Urinary bladder (tissue), 4 donors: ENCODE measurements around the gene ANO9. TPM values are rescaled to one million over a fixed set of nuclear protein-coding genes. Genes with fewer than 3 reads are reported as not detected.
"Not testable (repeated sequence)": the region's sequence is repeated elsewhere in the genome, so short reads cannot be mapped to it uniquely, and the experiment has no call there.

Experiments used
- DNase-seq: peaks from one replicate; pipeline ENCODE4 v3.0.0-alpha.2; 2015; ENCODE audit errors: extremely low spot score
- H3K27ac ChIP-seq: one replicate; pipeline ENCODE4 v1.5.1; 2013; ENCODE audit warnings: low read depth, mild to moderate bottlenecking, moderate library complexity
- H3K36me3 ChIP-seq: one replicate; pipeline ENCODE4 v1.6.1; 2013; ENCODE audit warnings: mild to moderate bottlenecking, moderate library complexity; ENCODE audit not compliant: insufficient read depth
- H3K4me1 ChIP-seq: one replicate; pipeline ENCODE4 v1.6.1; 2013; ENCODE audit warnings: mild to moderate bottlenecking, moderate library complexity; ENCODE audit not compliant: insufficient read depth
- H3K4me3 ChIP-seq: one replicate; pipeline ENCODE4 v1.5.1; 2013; ENCODE audit warnings: low read depth, low read length
- WGBS: extraction: QIAGEN DNeasy Blood & Tissue Kit; methylation state at CpG from one replicate; pipeline ENCODE4 v1.1.7; 2013; 5-methylcytosine and 5-hydroxymethylcytosine counted together
- polyA plus RNA-seq: library from polyadenylated mRNA; stranded (reverse); fragments of 200-250 nt; gene quantifications from one replicate; pipeline ENCODE4 v1.2.3, GENCODE V29; 2013
- total RNA-seq: library from RNA; depleted of rRNA; stranded (reverse); fragments of >200 nt; gene quantifications from one replicate; pipeline ENCODE4 v1.2.3, GENCODE V29; 2014
- donor health status: healthy with polysubstance abuse.
- donor health status: healthy.

ANO9 gene
- total and polyA plus RNA-seq, 2 donors = 1.3 to 5.1 TPM

- Histone ChIP-seq H3K4me1 (no peaks in the 10 kb centered on the region), H3K27ac (no peak overlapping the region), H3K4me3 (no peak overlapping the region), H3K36me3 (no peaks in the 10 kb centered on the region)
- 42% methylated on average over 25 of the region's 25 CpGs for WGBS
- DNase-seq = no peak
Measured at GRCh38 chr11:429931-430456, 11.8 kb downstream of the ANO9 start.

- WGBS = 88% methylated on average over 27 of the region's 27 CpGs
- no peak for DNase-seq
- H3K4me1 ChIP-seq = no peaks in the 10 kb centered on the region
- no peak overlapping the region for H3K4me3 ChIP-seq
- no peak overlapping the region for H3K27ac ChIP-seq
- H3K36me3 ChIP-seq = no peaks in the 10 kb centered on the region
Measured at GRCh38 chr11:429391-429790, 12.4 kb downstream of the ANO9 start.

- H3K4me1 ChIP-seq = no peaks in the 10 kb centered on the region
- H3K4me3 ChIP-seq = no peak overlapping the region
- no peaks in the 10 kb centered on the region for H3K36me3 ChIP-seq
- 93% methylated on average over 24 of the region's 24 CpGs for WGBS
- DNase-seq = no peak
- no peak overlapping the region for H3K27ac ChIP-seq
Measured at GRCh38 chr11:428295-428694, 13.5 kb downstream of the ANO9 start.

GRCh38 chr11:426851-427250, 15.0 kb downstream of the ANO9 start:
- H3K36me3 ChIP-seq = no peaks in the 10 kb centered on the region
- no peaks in the 10 kb centered on the region for H3K4me1 ChIP-seq
- H3K27ac ChIP-seq = no peak overlapping the region
- H3K4me3 ChIP-seq = no peak overlapping the region
- no peak for DNase-seq
- 88% methylated on average over 8 of the region's 8 CpGs for whole genome bisulfite sequencing

GRCh38 chr11:425301-425700, 16.5 kb downstream of the ANO9 start:
- DNase-seq = no peak
- H3K4me3 ChIP-seq = no peak overlapping the region
- H3K27ac ChIP-seq = no peak overlapping the region
- no peaks in the 10 kb centered on the region for H3K36me3 ChIP-seq
- 70% methylated on average over 4 of the region's 4 CpGs for WGBS
- H3K4me1 ChIP-seq = no peaks in the 10 kb centered on the region

GRCh38 chr11:424766-425165, 17.0 kb downstream of the ANO9 start:
- H3K36me3 ChIP-seq, H3K4me3 ChIP-seq, H3K4me1 ChIP-seq, H3K27ac ChIP-seq, DNase-seq: not testable (repeated sequence)
- WGBS = 47% methylated on average over 29 of the region's 45 CpGs

- no peak for DNase-seq
- no peaks in the 10 kb centered on the region for H3K36me3 ChIP-seq
- no peaks in the 10 kb centered on the region for H3K4me1 ChIP-seq
- WGBS = 90% methylated on average over 4 of the region's 4 CpGs
- H3K27ac ChIP-seq = no peak overlapping the region
- no peak overlapping the region for H3K4me3 ChIP-seq
Measured at GRCh38 chr11:424232-424631, 17.6 kb downstream of the ANO9 start.

- Histone ChIP-seq H3K36me3 (no peaks in the 10 kb centered on the region), H3K4me1 (no peaks in the 10 kb centered on the region), H3K27ac (no peak overlapping the region), H3K4me3 (no peak overlapping the region)
- DNase-seq = no peak
- 56% methylated on average over 10 of the region's 10 CpGs for WGBS
Measured at GRCh38 chr11:422249-422656, 19.6 kb downstream of the ANO9 start.

- Histone ChIP-seq H3K4me3 (no peak overlapping the region), H3K36me3 (no peaks in the 10 kb centered on the region), H3K27ac (no peak overlapping the region), H3K4me1 (no peaks in the 10 kb centered on the region)
- no peak for DNase-seq
- WGBS = 88% methylated on average over 21 of the region's 21 CpGs
Measured at GRCh38 chr11:420911-421321, 20.9 kb downstream of the ANO9 start.

- Histone ChIP-seq H3K4me3 (no peak overlapping the region), H3K27ac (no peak overlapping the region), H3K4me1 (no peaks in the 10 kb centered on the region), H3K36me3 (no peaks in the 10 kb centered on the region)
- 58% methylated on average over 71 of the region's 71 CpGs for WGBS
- no peak for DNase-seq
Measured at GRCh38 chr11:420054-420910, 21.5 kb downstream of the ANO9 start.

- 86% methylated on average over 20 of the region's 20 CpGs for WGBS
- no peak for DNase-seq
Measured at GRCh38 chr11:419248-420005, 22.4 kb downstream of the ANO9 start.

GRCh38 chr11:418343-419247, 23.2 kb downstream of the ANO9 start:
- Histone ChIP-seq H3K36me3 (no peaks in the 10 kb centered on the region), H3K4me1 (no peaks in the 10 kb centered on the region), H3K4me3 (no peak overlapping the region), H3K27ac (no peak overlapping the region)
- DNase-seq = no peak
- WGBS = 86% methylated on average over 30 of the region's 30 CpGs

More at GRCh38 chr11:419248-420005, 22.4 kb downstream of the ANO9 start:
- Histone ChIP-seq H3K27ac (no peak overlapping the region), H3K4me3 (no peak overlapping the region), H3K36me3 (no peaks in the 10 kb centered on the region), H3K4me1 (no peaks in the 10 kb centered on the region)

GRCh38 chr11:417652-418342, 24.0 kb downstream of the ANO9 start:
- WGBS = 49% methylated on average over 19 of the region's 19 CpGs
- DNase-seq = no peak
- Histone ChIP-seq H3K27ac (no peak overlapping the region), H3K36me3 (no peaks in the 10 kb centered on the region), H3K4me1 (no peaks in the 10 kb centered on the region), H3K4me3 (peak overlapping the region; percentile 46)
